HG02623 (cell line): ENCODE results near the gene MOSPD3.

Source experiments
- ATAC-seq: cut with Tn5 transposase; IDR thresholded peaks from one replicate; pipeline ENCODE4 v1.9.1; 2021; ENCODE audit warnings: moderate library complexity; ENCODE audit not compliant: unreplicated experiment

The MOSPD3 gene

GRCh38 chr7:100621554-100621953 lies 9.2 kb downstream of the MOSPD3 start:
- no peak for ATAC-seq

- no peak for ATAC-seq
Observed at GRCh38 chr7:100623951-100624824, 11.8 kb downstream of the MOSPD3 start.

- ATAC-seq = no peak
Observed at GRCh38 chr7:100626055-100626454, 13.7 kb downstream of the MOSPD3 start.

GRCh38 chr7:100626530-100627237 lies 14.3 kb downstream of the MOSPD3 start:
- peak; percentile 68 for ATAC-seq

- no peak for ATAC-seq
Observed at GRCh38 chr7:100627238-100627549, 14.9 kb downstream of the MOSPD3 start.

GRCh38 chr7:100629117-100629716 lies 16.9 kb downstream of the MOSPD3 start:
- no peak for ATAC-seq

- ATAC-seq = no peak
Observed at GRCh38 chr7:100630066-100630465, 17.7 kb downstream of the MOSPD3 start.

- no peak for ATAC-seq
Observed at GRCh38 chr7:100632951-100633717, 20.8 kb downstream of the MOSPD3 start.

GRCh38 chr7:100639995-100640516 lies 27.7 kb downstream of the MOSPD3 start:
- no peak for ATAC-seq

- no peak for ATAC-seq
Observed at GRCh38 chr7:100640517-100641440, 28.4 kb downstream of the MOSPD3 start.

- ATAC-seq = no peak
Observed at GRCh38 chr7:100641463-100641859, 29.1 kb downstream of the MOSPD3 start, which contains the start of gene TFR2. Gene TFR2 (minus strand): TSS chr7:100641552. CDS start chr7:100641509, 43 bp downstream.

- ATAC-seq = no peak
Observed at GRCh38 chr7:100641860-100642533, 29.7 kb downstream of the MOSPD3 start.

GRCh38 chr7:100642534-100642907 lies 30.2 kb downstream of the MOSPD3 start:
- ATAC-seq = no peak

- ATAC-seq = no peak
Observed at GRCh38 chr7:100649826-100650565, 37.7 kb downstream of the MOSPD3 start.

GRCh38 chr7:100654908-100655831 lies 42.8 kb downstream of the MOSPD3 start:
- ATAC-seq = no peak

GRCh38 chr7:100655908-100656674 lies 43.8 kb downstream of the MOSPD3 start, which contains the start of gene ACTL6B:
Gene ACTL6B (minus strand): TSS chr7:100656448. CDS start chr7:100656354, 94 bp downstream.
- no peak for ATAC-seq
